Measurements from ENCODE around the gene KMT2D.

The KMT2D gene

GRCh38 chr12:49034286-49034622 is 26.3 kb downstream of the KMT2D start:
- DNase-seq, result no peak

GRCh38 chr12:49033611-49034285 is 26.8 kb downstream of the KMT2D start:
- no peak for DNase-seq

GRCh38 chr12:49032679-49033447 is 27.7 kb downstream of the KMT2D start:
- no peak for DNase-seq

- DNase-seq, result no peak
Measured at GRCh38 chr12:49032276-49032675, 28.3 kb downstream of the KMT2D start.

GRCh38 chr12:49031573-49032161 is 28.9 kb downstream of the KMT2D start:
- DNase-seq, result peak; percentile 60

GRCh38 chr12:49030714-49031572 is 29.7 kb downstream of the KMT2D start:
- no peak for DNase-seq

GRCh38 chr12:49030119-49030518 is 30.5 kb downstream of the KMT2D start:
- DNase-seq, result no peak

- DNase-seq, result no peak
Measured at GRCh38 chr12:49028666-49029275, 31.8 kb downstream of the KMT2D start.

GRCh38 chr12:49027846-49028555 is 32.6 kb downstream of the KMT2D start:
- no peak for DNase-seq

- DNase-seq, result no peak
Measured at GRCh38 chr12:49026678-49027480, 33.7 kb downstream of the KMT2D start.

- no peak for DNase-seq
Measured at GRCh38 chr12:49026101-49026500, 34.5 kb downstream of the KMT2D start.

GRCh38 chr12:49025463-49025862 is 35.1 kb downstream of the KMT2D start:
- no peak for DNase-seq

GRCh38 chr12:49024543-49024942 is 36.1 kb downstream of the KMT2D start:
- no peak for DNase-seq

GRCh38 chr12:49023812-49024211 is 36.8 kb downstream of the KMT2D start:
- DNase-seq, result no peak

GRCh38 chr12:49022558-49023178 is 37.9 kb downstream of the KMT2D start:
- no peak for DNase-seq

- DNase-seq, result no peak
Measured at GRCh38 chr12:49021292-49021915, 39.2 kb downstream of the KMT2D start.

GRCh38 chr12:49020441-49020840 is 40.2 kb downstream of the KMT2D start:
- no peak for DNase-seq

GRCh38 chr12:49019443-49020324 is 40.9 kb downstream of the KMT2D start:
- no peak for DNase-seq

GRCh38 chr12:49019120-49019430 is 41.5 kb downstream of the KMT2D start:
- DNase-seq, result no peak
